Astrocyte of the spinal cord (primary cell): ENCODE measurements around the gene THRB.

Experiments used
- DNase-seq: peaks from one replicate; pipeline ENCODE4 v3.0.0; 2011; ENCODE audit warnings: low read depth, low spot score
- H3K4me3 ChIP-seq: 2 replicates; pipeline ENCODE4 v1.5.1; 2011; ENCODE audit warnings: low read depth, mild to moderate bottlenecking, low read length, moderate library complexity
- in situ Hi-C: cut with HindIII; loops from 2 replicates; pipeline ENCODE4 v1.10.0; 2017; ENCODE audit warnings: low sequenced_read_pairs
- TF ChIP-seq, protein P1 (sequence below): IDR thresholded peaks from 2 replicates; pipeline ENCODE4 v1.5.1; 2012; ENCODE audit warnings: low read depth, mild to moderate bottlenecking, low read length, inconsistent platforms

The THRB gene

DNA sequence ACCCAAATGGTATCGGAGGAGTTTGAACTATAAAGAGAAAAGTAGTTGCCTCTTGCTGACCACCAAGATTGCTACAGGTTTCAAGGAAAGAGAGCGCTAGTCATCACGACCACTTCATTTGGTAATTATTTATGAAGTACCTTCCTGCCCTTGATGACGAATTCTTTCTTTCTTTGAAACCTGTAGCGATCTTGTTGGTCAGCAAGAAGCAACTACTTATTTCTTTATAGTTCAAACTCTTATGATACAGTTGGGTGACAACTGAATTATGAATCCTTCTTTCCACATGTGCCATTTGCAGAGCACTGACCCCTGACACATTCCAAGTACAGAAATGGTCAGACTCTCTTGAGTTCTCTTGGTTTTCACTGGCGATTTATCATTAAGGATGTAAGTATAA, 46.8 kb downstream of the THRB start:
- in situ Hi-C loops, result no loop called here
- DNase-seq, result no peak
- TF ChIP-seq, protein P1, sequence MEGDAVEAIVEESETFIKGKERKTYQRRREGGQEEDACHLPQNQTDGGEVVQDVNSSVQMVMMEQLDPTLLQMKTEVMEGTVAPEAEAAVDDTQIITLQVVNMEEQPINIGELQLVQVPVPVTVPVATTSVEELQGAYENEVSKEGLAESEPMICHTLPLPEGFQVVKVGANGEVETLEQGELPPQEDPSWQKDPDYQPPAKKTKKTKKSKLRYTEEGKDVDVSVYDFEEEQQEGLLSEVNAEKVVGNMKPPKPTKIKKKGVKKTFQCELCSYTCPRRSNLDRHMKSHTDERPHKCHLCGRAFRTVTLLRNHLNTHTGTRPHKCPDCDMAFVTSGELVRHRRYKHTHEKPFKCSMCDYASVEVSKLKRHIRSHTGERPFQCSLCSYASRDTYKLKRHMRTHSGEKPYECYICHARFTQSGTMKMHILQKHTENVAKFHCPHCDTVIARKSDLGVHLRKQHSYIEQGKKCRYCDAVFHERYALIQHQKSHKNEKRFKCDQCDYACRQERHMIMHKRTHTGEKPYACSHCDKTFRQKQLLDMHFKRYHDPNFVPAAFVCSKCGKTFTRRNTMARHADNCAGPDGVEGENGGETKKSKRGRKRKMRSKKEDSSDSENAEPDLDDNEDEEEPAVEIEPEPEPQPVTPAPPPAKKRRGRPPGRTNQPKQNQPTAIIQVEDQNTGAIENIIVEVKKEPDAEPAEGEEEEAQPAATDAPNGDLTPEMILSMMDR, result no peak

DNA sequence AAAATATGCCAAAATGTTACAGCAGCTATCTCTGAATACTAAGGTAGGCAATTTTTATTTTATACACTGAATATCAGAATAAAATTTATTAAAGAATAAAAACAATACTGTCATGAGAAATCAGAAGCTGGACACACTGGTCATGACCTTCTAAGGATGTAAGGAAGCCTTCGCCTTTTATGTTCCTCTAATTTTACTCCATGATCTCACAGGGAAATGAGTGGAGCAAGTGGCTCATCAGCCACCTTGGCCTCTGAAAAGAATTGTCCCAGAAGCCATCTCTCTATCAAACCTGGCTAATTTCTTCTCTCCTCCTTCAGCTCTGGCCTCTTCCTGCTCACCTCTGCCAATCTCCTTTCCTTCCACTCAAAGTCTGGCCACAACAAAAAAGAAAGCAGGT, 48.6 kb downstream of the THRB start:
- H3K4me3 ChIP-seq, result no peak overlapping the region
- TF ChIP-seq, protein P1, result no peak
- in situ Hi-C loops, result no loop called here
- DNase-seq, result no peak

More for the DNA sequence above, 46.8 kb downstream of the THRB start:
- H3K4me3 ChIP-seq, result no peak overlapping the region

DNA sequence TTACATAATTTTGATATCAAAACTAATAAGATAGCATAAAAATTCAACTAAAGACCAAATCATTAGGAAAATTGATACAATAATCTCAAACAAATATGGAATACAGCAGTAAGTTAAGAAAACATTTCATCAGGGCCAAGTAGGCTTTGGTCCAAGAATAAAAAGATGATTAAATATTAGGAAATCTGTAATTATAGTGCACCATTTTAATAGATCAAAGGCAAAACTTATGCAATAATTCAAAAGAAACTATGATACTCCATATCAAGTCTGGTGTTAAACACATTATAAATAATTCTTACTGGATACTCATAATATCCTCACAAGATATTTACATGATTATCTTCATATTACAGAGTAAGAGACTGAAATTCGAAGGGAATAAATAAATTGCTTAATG, 51.2 kb downstream of the THRB start:
- DNase-seq, result no peak
- in situ Hi-C loops, result no loop called here
- H3K4me3 ChIP-seq, result no peak overlapping the region
- TF ChIP-seq, protein P1, result no peak

DNA sequence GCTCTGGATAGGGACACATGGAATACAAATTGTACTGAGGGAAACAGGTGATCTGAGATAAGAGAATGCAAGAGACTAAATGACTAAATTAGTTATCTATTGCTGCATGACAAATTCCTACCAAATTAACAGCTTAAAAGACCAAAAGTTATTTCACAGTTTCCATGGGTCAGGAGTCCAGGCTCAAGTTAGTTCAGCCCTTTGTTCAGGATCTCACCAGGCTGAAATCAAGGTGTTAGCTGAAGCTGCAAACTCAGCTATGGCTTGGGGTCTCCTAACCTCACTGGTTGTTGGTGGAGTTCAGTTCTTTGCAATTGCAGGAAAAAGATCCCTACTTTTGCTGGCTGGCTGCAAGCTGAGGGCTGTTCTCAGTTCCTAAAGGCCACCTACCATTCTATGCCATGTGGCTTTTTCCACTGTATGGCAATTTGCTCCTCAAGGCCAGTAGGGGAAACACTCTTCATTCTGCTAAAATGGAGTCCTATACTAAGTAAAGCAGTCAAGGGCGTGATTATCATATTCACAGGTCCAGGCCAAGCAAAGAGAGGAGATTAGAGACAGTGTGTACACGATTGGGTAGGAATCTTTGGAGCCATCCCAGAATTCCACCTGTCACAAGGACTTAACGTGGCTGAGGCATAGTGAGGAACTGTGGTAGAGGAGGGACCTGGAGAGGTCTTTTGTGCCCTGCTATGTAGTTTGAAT, 53.7 kb downstream of the THRB start:
- DNase-seq, result no peak
- TF ChIP-seq, protein P1, result no peak
- no peak overlapping the region for H3K4me3 ChIP-seq
- in situ Hi-C loops, result no loop called here

DNA sequence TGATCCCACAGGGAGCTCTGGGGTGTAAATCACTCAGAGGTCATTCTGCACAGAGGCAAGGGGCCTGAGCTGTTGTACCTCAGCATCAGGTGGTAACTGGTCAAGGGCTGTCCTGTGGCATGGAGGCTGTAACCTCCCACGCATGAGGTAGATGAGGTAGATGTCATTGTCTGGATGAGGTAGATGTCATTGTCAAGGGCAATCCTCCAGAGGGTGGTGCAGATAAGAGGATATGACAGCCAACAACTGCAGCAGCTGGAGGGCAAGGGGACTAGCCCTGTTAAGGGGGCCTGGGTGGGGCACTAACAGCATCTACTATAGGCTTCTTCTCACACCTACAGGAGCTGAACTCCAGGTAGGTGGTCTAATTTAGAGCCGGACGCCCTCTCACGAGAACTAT, 55.6 kb downstream of the THRB start:
- in situ Hi-C loops, result no loop called here
- no peak for DNase-seq
- TF ChIP-seq, protein P1, result no peak
- H3K4me3 ChIP-seq, result no peak overlapping the region

DNA sequence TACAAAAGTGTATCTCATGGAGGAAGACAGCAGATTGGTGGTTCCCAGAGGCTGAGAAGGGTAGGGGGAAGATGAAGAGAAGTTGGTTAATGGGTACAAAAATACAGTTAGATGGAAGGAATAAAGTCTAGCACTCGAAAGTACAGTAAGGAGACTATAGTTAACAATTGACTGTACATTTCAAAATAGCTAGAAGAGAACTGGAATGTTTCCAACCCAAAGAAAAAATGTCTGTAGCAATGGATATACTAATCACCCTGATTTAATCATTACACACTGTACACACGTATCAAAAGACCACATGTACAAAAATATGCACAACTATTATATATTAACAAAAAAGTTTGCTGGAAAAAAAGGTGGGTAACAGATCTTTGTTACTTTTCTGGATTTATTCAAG, 57.3 kb downstream of the THRB start:
- DNase-seq, result no peak
- H3K4me3 ChIP-seq, result no peak overlapping the region
- in situ Hi-C loops, result no loop called here
- TF ChIP-seq, protein P1, result no peak
